Calu3 (cell line): ENCODE measurements around the gene ZNF548. TPM values are rescaled to one million over a fixed set of nuclear protein-coding genes. Genes with fewer than 3 reads are reported as not detected.

ENCODE experiments used
- Bru-seq: library from RNA; stranded (reverse); fragments of 400-500 nt; gene quantifications from one replicate; lab custom pipeline; 2021; lab: Mats Ljungman, UMichigan
- BruChase-seq, 2 experiments: library from RNA; stranded (reverse); fragments of 400-500 nt; gene quantifications; one replicate each; lab custom pipeline; 2021; lab: Mats Ljungman, UMichigan
- BruUV-seq: library from RNA; stranded (reverse); fragments of 400-500 nt; replicated peaks from 2 replicates; lab custom pipeline; 2021; lab: Mats Ljungman, UMichigan
- CTCF ChIA-PET: fragments of 300-600 bp; sonication (Branson Sonifier 250); formaldehyde crosslinking; loops from one replicate; lab custom pipeline; 2022; ENCODE audit warnings: antibody characterized with exemption; lab: Charles Lee
- DNase-seq: peaks from one replicate; pipeline ENCODE4 v3.0.0; 2022
- H3K27ac Mint-ChIP-seq: one replicate; pipeline ENCODE4 v1.8.0; 2022; ENCODE audit warnings: mixed read lengths; ENCODE audit not compliant: unreplicated experiment
- H3K27me3 Mint-ChIP-seq: one replicate; pipeline ENCODE4 v1.8.0; 2022; ENCODE audit warnings: mixed read lengths; ENCODE audit not compliant: unreplicated experiment
- H3K36me3 Mint-ChIP-seq: one replicate; pipeline ENCODE4 v1.8.0; 2022; ENCODE audit warnings: mild to moderate bottlenecking, moderate library complexity, mixed read lengths; ENCODE audit not compliant: insufficient read depth, unreplicated experiment
- H3K4me1 Mint-ChIP-seq: one replicate; pipeline ENCODE4 v1.8.0; 2022; ENCODE audit warnings: mild to moderate bottlenecking, low read depth, mixed read lengths; ENCODE audit not compliant: unreplicated experiment
- H3K4me3 Mint-ChIP-seq: one replicate; pipeline ENCODE4 v1.8.0; 2022; ENCODE audit warnings: mild to moderate bottlenecking, low read depth, moderate library complexity, mixed read lengths; ENCODE audit not compliant: unreplicated experiment
- H3K9me3 Mint-ChIP-seq: one replicate; pipeline ENCODE4 v1.8.0; 2022; ENCODE audit warnings: low read depth, mixed read lengths; ENCODE audit not compliant: unreplicated experiment
- CTCF ChIP-seq: fragments of 200-600 bp; IDR thresholded peaks from one replicate; pipeline ENCODE4 v1.8.0; 2022; ENCODE audit warnings: antibody characterized with exemption; ENCODE audit not compliant: unreplicated experiment
- intact Hi-C: fragments of 100-400 bp; cut with micrococcal nuclease; formaldehyde crosslinking; loops from one replicate; pipeline ENCODE4 v1.10.0; 2022; ENCODE audit not compliant: unreplicated experiment
- long read RNA-seq: library from polyadenylated mRNA; stranded (forward); transcript quantifications from one replicate; pipeline ENCODE4 v2.0.0, GENCODE V29; 2022
- total RNA-seq: library from RNA; stranded (reverse); gene quantifications from 2 replicates; pipeline ENCODE4 v1.2.3, GENCODE V29; 2022

Gene ZNF548
- total RNA-seq (20.3 and 23.0 TPM in 2 replicates), Bru-seq, nascent RNA (percentile 84 among the genes with signal in this experiment), BruChase-seq, experiment 1, labeled RNA remaining after a 6-hour chase (percentile 88 among the genes with signal in this experiment), BruChase-seq, experiment 2, labeled RNA remaining after a 2-hour chase (percentile 90 among the genes with signal in this experiment)
- long read RNA-seq, partial matches to known transcripts: 1 of 7 reads
- long read RNA-seq, other reads (novel, unspliced or antisense): 1 of 7 reads

DNA sequence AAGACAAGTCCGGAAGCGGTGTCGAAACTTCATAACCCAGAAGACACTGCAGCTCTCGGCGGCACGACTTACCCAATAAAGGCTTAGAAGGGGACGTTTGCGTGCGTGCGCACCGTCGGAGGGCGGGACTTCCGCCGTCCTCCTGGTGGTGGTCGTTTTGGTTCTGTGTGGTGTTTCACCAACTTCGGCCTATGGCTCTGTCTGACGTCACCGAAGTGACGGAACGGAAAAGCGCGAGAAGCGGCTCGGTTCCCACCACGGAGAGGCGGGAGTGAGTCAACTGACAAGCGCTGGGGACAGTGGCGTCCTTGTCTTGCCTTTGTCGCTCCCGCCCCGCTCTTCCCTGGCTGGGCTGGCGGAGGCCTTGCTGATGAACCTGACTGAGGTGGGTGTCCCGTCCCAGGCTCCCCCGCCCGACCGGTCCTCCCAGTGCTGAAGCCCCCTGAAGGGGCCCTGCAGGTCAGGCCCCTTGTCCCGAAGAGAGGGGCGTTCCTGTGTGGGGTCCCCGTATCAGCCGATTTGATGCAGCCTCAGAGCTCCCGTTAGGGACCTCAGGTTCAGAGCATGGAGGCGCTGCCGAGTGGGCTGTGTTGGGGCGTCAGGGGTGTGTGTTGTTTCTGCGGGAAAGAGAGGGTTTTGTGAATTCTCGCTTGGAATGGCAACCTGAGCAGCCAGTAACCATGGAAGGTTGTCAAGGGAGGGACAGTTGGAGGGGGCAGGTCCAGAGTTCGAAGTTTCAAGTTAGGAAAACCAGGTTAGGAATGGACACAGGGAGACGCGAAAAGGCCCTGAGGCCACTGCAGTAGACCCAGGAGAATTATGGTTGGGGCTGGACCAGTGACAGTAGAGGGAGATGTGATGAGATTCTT lies at the start of gene ZNF548:
Gene ZNF548, plus strand, starts transcription at position 125 of the 869 bp plus-strand sequence. Its CDS starts 246 bp downstream, at position 371.
- Mint-ChIP-seq H3K9me3 (peaks cover 19% of the 10 kb centered on the region), H3K27me3 (no peaks in the 10 kb centered on the region), H3K36me3 (peaks cover 28% of the 10 kb centered on the region), H3K27ac (peak within 1 kb of the TSS; percentile 90), H3K4me1 (peaks cover 10% of the 10 kb centered on the region), H3K4me3 (peak within 1 kb of the TSS; percentile 75)
- no peak for TF ChIP-seq CTCF
- BruUV-seq: TSS peak; percentile 58
- CTCF ChIA-PET: interaction anchor here (0.6 to 1.1 kb wide), 4 partner anchors 27 to 429 kb away, joined by 3 to 5 read pairs (median 4); partner anchors contain the start of genes TRAPPC2B and ZNF547
- peak; percentile 96 for DNase-seq
- intact Hi-C loops: loop anchor here (1.0 to 10.0 kb wide), 3 partner anchors 21 to 195 kb away; partner anchors contain the start of genes TRAPPC2B, ZNF17, ZNF264 and ZNF547

GRCh38 chr19:57342582-57342981 lies 47.1 kb upstream of the ZNF548 start:
- no peak overlapping the region for H3K27ac Mint-ChIP-seq
- H3K4me1 Mint-ChIP-seq: no peaks in the 10 kb centered on the region
- H3K36me3 Mint-ChIP-seq: no peaks in the 10 kb centered on the region
- CTCF ChIA-PET: no interaction called here
- BruUV-seq: no TSS peak
- no peaks in the 10 kb centered on the region for H3K27me3 Mint-ChIP-seq
- no peak overlapping the region for H3K4me3 Mint-ChIP-seq
- intact Hi-C loops: no loop called here
- no peak for DNase-seq
- TF ChIP-seq CTCF: no peak
- H3K9me3 Mint-ChIP-seq: peaks cover 15% of the 10 kb centered on the region

DNA sequence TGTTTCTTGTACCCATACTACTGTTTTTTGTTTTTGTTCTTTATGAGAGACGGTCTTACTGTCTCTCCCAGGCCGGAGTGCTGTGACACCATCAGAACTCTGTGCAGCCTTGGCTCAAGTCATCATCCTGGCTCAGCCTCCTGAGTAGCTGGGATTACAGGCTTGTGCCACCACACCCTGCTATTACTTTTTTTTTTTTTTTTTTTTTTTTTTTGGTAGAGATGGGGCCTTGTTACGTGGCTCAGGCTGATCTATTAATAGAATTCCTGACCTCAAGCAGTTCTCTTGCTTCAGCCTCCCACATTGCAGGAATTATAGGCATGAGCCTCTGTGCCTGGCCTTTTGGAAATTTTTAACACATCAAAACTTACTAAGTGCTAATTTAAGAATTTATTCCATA lies 41.5 kb upstream of the ZNF548 start:
- peaks cover 15% of the 10 kb centered on the region for H3K9me3 Mint-ChIP-seq
- BruUV-seq: no TSS peak
- peaks cover 13% of the 10 kb centered on the region for H3K4me1 Mint-ChIP-seq
- no peaks in the 10 kb centered on the region for H3K27me3 Mint-ChIP-seq
- no peak overlapping the region for H3K27ac Mint-ChIP-seq
- no peak for TF ChIP-seq CTCF
- no peak for DNase-seq
- intact Hi-C loops: no loop called here
- no peak overlapping the region for H3K4me3 Mint-ChIP-seq
- peaks cover 12% of the 10 kb centered on the region for H3K36me3 Mint-ChIP-seq
- CTCF ChIA-PET: interaction anchor here (0.7 kb wide), 1 partner anchor 72 kb away, joined by 12 read pairs; no protein-coding TSS in a partner anchor

GRCh38 chr19:57350877-57351805 lies 38.5 kb upstream of the ZNF548 start, which contains the start of gene ZNF304:
TSS of gene ZNF304 (plus strand) at chr19:57351271. CDS start at chr19:57351665, 394 bp downstream.
- DNase-seq: peak; percentile 84
- TSS peak; percentile 54 for BruUV-seq
- CTCF ChIA-PET: no interaction called here
- intact Hi-C loops: no loop called here
- TF ChIP-seq CTCF: no peak
- Mint-ChIP-seq H3K27me3 (no peaks in the 10 kb centered on the region), H3K4me3 (peak within 1 kb of the TSS; percentile 88), H3K36me3 (peaks cover 20% of the 10 kb centered on the region), H3K9me3 (peaks cover 20% of the 10 kb centered on the region), H3K4me1 (peaks cover 13% of the 10 kb centered on the region), H3K27ac (peak within 1 kb of the TSS; percentile 83)
